ENCODE data around the gene FSD1L.

GRCh38 chr9:105511446-105511845 lies 63.6 kb downstream of the FSD1L start:
- TF ChIP-seq EZH2 (IDR thresholded peaks at IDR 0.05; ENCODE audit: low read length) (no peak), CTCF (optimal IDR thresholded peaks at IDR 0.05 in 1 of 3, IDR thresholded peaks at IDR 0.05 in 1 of 3, conservative IDR thresholded peaks at IDR 0.05 in 1 of 3; ENCODE audit: extremely low read depth in 1 of 3, insufficient read depth in 2 of 3, low read length in 3 of 3) (no peak)
